Measurements from ENCODE around the gene ATOX1.

DNA sequence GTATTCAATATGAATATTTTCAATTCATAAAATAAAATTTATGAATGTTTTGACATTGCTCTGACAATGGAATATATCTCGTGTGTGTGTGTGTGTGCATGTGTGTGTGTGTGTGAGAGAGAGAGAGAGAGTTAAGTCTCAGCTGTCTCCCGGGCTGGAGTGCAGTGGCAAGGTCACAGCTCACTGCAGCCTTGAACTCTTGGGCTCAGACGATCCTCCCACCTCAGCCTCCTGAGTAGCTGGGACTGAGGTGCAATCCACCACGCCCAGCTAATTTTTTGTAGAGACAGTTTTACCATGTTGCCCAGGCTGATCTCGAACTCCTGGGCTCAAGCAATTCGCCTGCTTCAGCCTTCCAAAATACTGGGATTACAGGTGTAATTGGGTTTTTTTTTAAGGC lies 29.4 kb upstream of the ATOX1 start:
- TF ChIP-seq, protein P1, sequence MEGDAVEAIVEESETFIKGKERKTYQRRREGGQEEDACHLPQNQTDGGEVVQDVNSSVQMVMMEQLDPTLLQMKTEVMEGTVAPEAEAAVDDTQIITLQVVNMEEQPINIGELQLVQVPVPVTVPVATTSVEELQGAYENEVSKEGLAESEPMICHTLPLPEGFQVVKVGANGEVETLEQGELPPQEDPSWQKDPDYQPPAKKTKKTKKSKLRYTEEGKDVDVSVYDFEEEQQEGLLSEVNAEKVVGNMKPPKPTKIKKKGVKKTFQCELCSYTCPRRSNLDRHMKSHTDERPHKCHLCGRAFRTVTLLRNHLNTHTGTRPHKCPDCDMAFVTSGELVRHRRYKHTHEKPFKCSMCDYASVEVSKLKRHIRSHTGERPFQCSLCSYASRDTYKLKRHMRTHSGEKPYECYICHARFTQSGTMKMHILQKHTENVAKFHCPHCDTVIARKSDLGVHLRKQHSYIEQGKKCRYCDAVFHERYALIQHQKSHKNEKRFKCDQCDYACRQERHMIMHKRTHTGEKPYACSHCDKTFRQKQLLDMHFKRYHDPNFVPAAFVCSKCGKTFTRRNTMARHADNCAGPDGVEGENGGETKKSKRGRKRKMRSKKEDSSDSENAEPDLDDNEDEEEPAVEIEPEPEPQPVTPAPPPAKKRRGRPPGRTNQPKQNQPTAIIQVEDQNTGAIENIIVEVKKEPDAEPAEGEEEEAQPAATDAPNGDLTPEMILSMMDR (IDR thresholded peaks at IDR 0.05; ENCODE audit: low read depth, low read length), result no peak
- TF ChIP-seq EZH2phosphoT487 (IDR thresholded peaks at IDR 0.05; ENCODE audit: low read depth), result no peak

Data from OCI-LY3 (cell line).